Superior temporal gyrus (tissue), 1 donor: Measurements from ENCODE around the gene KCNMB1.

ENCODE experiments used
- DNase-seq: peaks from one replicate; pipeline ENCODE4 v3.0.0-alpha.2; 2016; ENCODE audit errors: extremely low spot score

The KCNMB1 gene

DNA sequence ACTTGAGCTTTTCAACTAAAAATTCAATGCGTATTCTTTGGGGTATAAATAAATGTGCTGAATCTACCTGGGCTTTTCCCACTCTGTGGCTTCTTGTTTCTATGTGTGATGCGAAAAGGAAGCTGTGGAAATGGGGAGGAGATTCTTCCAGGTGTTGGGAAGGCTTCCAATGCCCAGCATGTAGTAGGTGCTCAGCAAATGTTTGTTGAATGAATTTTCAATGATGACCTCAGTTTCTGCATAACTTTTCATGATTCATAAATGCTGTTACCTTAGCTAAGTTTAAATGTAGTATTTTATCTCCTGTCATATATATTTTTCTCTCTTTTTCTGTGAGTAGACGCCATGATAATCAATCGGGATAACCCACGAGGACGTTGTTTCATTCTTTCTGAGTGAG is 25.6 kb upstream of the KCNMB1 start:
- no peak for DNase-seq

- no peak for DNase-seq
Observed at GRCh38 chr5:170413897-170414296, 24.7 kb upstream of the KCNMB1 start.

DNA sequence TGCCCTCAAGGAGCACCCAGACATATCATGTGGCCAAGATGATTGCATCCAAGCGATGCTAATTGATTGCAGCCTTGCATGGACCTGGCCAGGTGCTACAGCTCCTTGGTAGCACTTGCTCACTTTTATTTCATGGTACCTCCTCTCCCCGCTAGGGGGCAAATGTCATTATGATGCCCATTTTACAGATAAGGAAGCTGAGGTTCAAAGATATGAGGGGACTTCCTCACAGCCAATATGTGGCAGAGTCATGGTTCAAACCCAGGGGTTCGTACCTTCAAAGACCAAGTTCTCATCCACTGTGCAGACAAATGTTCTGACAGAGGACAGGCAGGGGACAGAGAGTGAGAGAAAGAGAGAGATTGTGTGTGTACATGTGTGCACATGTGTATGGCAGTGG is 21.9 kb upstream of the KCNMB1 start:
- DNase-seq = no peak

DNA sequence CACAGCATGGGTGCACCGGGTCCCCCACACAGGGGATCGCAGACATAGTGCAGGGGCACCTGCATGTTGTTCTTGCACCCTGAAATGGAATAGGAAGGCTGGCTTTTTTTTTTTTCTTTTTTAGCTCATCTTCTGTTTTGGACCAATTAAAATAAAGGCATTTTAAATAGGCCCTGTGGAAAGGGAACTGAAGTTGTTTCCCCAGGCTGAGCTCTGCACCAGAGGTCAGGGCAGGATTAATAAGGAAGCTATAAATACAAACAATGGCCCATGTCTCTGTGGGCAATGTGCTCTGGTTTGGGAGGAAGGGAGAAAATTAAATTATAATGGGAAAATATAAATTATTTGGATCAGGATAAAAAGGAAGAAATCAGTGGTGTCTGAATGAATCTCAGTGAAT is 21.2 kb upstream of the KCNMB1 start:
- DNase-seq = no peak

DNA sequence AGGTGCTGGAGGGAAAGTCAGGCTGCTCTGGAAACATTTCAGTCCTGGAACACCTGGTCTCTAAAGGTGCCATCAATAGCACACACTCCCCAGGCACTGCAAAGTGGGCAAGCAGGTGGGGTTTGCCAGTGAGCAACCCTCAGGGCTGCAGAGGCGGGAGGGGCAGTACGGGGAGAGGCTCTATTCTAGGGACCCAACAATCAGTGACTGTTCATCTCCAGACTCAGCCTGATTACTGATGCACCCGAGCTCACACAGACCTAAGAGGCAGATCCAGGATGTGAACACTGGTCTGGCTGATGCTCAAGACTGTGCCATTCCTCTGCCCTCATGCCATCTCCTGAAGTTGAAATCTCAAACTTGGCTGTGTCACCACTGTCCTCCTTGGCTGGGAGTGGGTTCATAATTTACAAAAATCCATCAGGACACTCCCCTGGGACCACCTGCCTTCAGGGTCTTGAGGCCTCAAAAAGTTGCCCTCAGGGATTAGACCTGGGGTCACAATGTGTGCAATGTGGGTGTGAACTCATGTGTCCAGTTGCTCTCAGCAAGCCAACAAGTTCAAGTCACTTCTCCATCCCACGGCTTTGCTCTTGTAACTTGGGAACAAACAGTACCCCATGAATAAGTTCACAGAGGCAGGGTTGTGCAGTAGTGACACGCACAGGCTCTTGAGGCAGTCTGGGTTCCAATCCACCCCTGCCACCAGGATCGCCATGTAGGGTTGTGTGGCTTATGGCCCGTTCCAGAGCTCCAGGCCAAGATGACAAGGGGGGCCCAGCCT is 19.9 kb upstream of the KCNMB1 start:
- no peak for DNase-seq

GRCh38 chr5:170408226-170408625 is 19.1 kb upstream of the KCNMB1 start:
- no peak for DNase-seq

DNA sequence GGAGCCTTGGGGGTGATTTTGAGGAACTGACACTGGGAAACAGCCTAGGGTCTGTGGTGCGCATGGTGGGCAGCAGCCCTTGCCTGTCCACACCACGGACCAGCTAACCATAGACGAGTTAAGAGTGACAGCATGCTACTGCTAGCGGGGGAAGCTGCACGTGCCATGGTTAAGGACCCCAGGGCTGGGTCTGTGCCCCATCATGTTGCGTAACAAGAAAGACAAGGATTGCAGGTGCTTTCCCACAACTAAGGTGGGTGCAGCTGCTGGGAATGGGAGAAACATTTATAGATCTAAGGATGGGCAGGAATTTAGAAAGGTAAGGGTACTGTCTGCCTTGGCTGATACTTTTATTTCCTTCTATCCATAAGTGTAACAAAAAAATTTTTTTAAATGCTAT is 17.9 kb upstream of the KCNMB1 start:
- no peak for DNase-seq

- DNase-seq = no peak
Observed at GRCh38 chr5:170405817-170406216, 16.6 kb upstream of the KCNMB1 start.

GRCh38 chr5:170404398-170404797 is 15.2 kb upstream of the KCNMB1 start:
- no peak for DNase-seq

DNA sequence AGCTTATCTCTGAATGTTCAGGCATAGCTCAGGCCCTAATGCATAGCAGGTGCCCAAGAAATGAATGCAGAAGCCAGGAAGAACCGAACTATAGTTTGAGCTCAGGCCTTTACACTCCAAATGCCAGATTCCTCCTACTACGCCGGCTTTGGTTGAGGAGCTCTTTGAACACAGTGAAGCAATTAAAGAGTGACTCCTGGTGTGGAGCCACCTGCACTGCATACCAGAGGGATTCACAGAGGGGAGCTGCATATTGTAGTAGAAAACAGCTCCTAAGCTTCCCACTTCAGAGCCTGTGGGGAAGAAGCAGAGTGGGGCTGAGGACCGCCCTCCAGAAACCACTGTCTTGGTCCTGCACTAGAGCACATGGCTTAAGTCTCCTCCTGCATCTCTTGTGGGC is 14.5 kb upstream of the KCNMB1 start:
- no peak for DNase-seq

DNA sequence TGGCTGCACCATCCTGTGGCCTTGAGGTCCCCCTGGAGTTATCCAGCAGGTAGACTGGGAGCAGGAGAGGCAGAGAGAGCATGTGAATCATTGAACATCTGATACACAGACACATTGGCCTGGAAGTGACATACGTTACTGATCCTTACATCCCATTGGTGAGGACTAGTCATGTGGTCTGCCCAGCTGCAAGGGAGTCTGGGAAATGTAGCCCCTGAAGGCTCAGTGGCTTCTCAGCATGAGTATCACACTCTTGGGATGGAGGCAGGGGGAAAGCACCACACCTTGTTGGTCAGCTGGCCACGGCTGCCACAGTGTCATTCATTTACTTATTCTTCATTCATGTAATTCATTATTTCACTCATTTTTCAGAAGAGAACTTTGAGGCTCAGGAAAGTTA is 13.3 kb upstream of the KCNMB1 start:
- DNase-seq = no peak

GRCh38 chr5:170397059-170397458 is 7.9 kb upstream of the KCNMB1 start:
- DNase-seq = no peak

DNA sequence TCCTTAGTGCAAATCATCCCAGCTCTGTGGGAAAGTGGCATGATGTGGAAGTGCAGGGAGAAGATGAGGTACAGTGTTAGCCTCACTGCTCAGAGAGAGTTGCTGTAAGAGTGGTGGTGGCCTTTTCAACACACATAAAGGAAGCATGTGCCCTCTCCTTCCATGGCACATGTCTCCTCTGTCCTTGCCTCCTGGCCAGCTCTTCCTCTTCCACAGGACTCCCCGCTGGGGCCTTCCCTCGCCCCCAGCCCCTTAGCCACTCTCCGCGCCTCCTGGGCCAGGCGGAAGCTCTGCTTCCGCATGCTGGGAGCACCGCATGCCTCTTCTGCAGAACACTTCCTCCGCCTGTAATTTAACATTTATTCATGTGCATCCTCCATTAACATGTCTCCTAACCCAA is 4.8 kb upstream of the KCNMB1 start:
- no peak for DNase-seq

DNA sequence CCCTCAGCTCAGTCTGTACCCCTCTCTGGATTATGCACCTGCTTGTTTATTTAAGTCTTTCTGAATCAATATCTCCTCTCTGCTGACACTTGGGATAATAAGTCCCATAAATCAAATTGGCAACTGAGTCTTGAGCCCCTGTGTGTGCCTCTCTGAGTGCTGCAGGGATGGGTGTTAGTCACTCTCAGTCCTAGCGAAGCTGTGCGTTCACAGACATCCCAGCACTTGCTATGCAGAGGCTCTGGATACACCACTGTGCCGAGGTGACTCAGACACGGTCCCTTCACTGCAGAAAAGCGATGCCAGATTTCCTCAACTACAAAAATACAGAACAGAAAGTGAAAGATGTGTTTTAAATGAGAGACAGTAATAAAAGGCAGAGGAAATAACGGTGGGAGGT is 4.1 kb upstream of the KCNMB1 start:
- DNase-seq = no peak

- DNase-seq = no peak
Observed at GRCh38 chr5:170390472-170390871, 1.3 kb upstream of the KCNMB1 start.

DNA sequence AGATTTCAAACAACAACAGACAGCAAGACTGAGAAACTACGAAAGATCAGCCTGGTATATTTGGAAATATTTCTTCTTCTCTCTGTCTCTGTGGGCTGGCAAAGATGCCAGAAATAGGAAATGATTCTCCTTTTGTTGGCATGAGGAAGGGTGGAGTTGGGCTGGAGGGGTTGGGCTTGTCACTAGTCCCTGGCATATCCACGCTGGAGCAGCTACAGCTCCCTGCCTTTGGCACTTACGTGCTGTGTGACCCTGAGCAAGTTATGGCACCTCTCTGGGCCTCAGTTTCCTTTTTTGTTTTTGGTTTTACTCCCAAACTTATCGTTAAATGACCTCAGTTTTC is 354 bp upstream of the KCNMB1 start:
- DNase-seq = no peak

DNA sequence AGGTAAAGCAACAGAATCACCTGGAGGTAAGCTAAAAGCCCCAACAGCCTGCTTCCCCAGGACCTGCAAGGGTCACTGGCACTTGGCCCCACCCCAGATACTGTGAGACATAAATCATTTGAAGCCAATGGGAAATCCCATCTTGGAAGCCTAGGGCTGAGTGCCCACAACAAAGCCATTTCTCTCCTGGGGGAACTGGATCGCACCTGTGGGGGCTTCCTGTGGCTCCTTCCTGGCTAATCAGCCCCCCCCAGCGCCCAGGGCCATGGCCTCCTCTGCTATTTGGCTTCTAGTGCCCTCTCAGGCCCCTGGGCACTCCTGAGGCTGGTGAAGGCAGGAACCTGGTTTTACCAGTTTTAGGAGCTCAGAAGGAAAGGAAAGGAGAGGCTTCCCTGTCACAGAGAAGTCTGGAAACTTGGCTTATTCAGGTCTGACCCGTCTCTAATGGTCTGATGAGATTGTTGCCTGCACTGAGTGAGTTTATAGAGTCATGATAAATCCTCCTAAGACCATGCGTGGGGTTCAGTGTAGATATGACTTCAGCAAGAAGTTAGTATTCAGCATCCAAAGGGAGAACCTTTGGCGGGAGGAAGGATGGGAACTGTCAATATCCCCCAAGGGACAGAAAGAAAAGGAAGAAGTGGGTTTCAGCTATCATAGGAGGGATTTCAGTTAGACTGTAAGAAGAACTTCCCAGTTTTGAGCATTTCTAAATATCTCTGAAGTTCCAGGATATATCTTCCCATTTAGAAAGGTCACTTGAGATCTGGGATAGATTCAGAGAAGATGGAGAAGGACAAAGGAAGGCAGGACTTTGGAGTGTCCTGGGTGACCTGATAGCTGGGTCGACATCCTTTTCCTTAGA is 1.2 kb downstream of the KCNMB1 start:
- no peak for DNase-seq

DNA sequence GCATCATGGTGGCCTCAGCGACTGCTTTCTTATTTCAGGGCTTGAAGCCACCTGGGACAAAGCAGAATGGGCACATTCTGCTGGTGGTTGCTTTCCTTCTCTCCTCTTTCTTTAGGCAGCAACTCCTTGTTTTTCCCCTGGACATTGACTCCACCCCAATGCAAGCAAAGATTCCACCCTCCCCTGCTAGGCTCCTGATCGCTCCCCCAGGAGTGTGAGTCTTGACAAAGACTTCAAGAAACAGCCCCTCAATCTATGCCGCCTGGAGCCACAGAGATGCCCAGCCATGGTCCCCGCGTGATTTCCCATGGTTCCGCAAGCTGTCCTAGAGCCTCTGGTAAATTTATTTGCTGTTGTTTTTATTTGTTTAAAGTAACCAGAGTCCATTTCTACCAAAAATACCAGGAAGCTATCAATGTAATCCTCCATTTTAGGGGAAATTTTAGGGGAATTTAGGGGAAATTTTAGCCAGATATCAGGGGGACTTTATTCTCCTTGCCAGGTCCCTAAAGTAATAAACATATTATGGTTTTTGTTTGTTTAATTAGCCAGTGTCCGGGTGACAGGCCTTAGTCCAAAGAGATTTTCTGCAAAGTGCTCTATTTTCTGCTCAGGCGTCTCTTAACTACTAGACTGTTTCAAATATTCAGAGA is 2.3 kb downstream of the KCNMB1 start:
- DNase-seq = no peak

- DNase-seq = no peak
Observed at GRCh38 chr5:170383227-170383626, 5.9 kb downstream of the KCNMB1 start.

GRCh38 chr5:170382790-170383189 is 6.4 kb downstream of the KCNMB1 start:
- DNase-seq = no peak

- no peak for DNase-seq
Observed at GRCh38 chr5:170380361-170380951, 8.7 kb downstream of the KCNMB1 start.

GRCh38 chr5:170378740-170379139 is 10.4 kb downstream of the KCNMB1 start:
- no peak for DNase-seq
